ENCODE results near the gene ARHGEF11. TPM values are rescaled to one million over a fixed set of nuclear protein-coding genes. Genes with fewer than 3 reads are reported as not detected.

Gene ARHGEF11
- total RNA-seq, 1 donor from 2014 or later: 41.1 TPM

DNA sequence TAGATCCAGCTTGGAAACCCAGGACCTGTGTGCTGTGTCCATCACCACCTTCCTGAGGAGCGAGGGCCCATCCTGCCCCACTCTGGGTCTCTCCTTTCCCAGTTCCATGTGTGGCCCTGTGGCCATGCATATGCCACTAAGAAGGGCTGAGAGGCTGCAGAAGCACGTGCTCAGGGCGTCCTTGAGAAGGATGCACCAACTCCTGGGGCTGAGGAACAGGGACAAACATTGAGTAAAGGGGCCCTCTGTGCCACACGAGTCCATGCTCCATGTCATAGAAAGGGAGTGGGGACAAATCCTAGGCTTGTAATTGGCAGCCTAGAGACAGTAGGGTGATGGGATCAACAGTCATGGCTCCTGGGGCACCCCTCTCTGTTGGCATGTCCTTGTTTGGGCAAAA lies 45.6 kb upstream of the ARHGEF11 start:
- H3K9me3 ChIP-seq: no peaks in the 10 kb centered on the region
- ATAC-seq (no peak), DNase-seq (peak; percentile 38)
- TF ChIP-seq, protein P1, sequence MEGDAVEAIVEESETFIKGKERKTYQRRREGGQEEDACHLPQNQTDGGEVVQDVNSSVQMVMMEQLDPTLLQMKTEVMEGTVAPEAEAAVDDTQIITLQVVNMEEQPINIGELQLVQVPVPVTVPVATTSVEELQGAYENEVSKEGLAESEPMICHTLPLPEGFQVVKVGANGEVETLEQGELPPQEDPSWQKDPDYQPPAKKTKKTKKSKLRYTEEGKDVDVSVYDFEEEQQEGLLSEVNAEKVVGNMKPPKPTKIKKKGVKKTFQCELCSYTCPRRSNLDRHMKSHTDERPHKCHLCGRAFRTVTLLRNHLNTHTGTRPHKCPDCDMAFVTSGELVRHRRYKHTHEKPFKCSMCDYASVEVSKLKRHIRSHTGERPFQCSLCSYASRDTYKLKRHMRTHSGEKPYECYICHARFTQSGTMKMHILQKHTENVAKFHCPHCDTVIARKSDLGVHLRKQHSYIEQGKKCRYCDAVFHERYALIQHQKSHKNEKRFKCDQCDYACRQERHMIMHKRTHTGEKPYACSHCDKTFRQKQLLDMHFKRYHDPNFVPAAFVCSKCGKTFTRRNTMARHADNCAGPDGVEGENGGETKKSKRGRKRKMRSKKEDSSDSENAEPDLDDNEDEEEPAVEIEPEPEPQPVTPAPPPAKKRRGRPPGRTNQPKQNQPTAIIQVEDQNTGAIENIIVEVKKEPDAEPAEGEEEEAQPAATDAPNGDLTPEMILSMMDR (IDR thresholded peaks at IDR 0.05): no peak
- H3K4me1 ChIP-seq: peaks cover 7% of the 10 kb centered on the region
- no peaks in the 10 kb centered on the region for H3K27me3 ChIP-seq
- no peak overlapping the region for H3K27ac ChIP-seq
- H3K36me3 ChIP-seq: no peaks in the 10 kb centered on the region
- intact Hi-C loops (cut with DNase I): loop anchor here (2.0 kb wide), 1 partner anchor 66 kb away; no protein-coding TSS in a partner anchor
- no peak overlapping the region for H3K4me3 ChIP-seq

DNA sequence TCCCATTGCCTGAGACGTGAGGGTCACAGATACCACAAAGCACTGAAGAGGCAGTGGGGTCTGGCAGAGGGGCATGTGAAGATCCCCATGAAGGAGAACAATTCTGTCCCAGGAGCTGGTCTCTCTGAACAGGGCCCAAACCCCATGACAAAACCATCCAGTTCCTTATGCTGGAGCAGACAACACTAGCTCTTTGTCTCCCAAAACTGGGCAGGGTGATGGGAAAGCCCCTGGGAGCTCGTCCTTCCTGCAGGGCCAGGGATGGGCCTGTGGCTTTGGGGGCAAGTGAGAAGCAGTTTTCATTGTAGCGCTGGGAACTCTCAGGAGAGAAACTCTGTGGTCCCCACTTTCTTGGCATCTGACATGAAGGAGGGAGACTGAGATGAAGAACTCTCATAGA lies 45.2 kb upstream of the ARHGEF11 start:
- H3K4me1 ChIP-seq: peaks cover 7% of the 10 kb centered on the region
- H3K4me3 ChIP-seq: no peak overlapping the region
- peak; percentile 22 for DNase-seq
- H3K9me3 ChIP-seq: no peaks in the 10 kb centered on the region
- intact Hi-C loops (cut with DNase I): loop anchor here (2.0 kb wide), 1 partner anchor 66 kb away; no protein-coding TSS in a partner anchor
- TF ChIP-seq, protein P1 (IDR thresholded peaks at IDR 0.05): no peak
- no peak for ATAC-seq
- H3K36me3 ChIP-seq: no peaks in the 10 kb centered on the region
- no peaks in the 10 kb centered on the region for H3K27me3 ChIP-seq
- no peak overlapping the region for H3K27ac ChIP-seq

DNA sequence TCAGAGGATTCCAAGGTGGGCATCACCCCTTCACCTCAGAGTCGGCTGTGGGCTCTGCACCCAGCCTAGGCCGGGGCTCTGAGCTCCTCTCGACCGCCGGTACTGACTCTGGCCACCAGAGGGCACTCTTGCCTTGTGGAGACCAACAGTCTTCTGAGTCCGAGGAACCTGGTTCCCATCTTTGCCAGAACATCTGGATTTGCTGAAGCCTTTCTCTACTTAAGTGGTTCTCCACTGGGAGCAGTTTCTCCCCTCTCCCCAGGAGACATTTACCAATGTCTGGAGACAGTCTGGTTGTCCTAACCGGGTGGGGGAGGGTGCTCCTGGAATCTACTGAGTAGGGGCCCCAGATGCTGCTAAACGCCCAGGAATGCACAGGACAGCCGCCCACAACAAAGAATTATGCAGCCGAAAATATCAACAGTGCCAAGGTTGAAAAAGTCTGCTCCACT lies 44.7 kb upstream of the ARHGEF11 start:
- H3K27me3 ChIP-seq: no peaks in the 10 kb centered on the region
- no peaks in the 10 kb centered on the region for H3K9me3 ChIP-seq
- H3K36me3 ChIP-seq: no peaks in the 10 kb centered on the region
- DNase-seq: peak; percentile 90
- TF ChIP-seq, protein P1 (IDR thresholded peaks at IDR 0.05): peak; percentile 97
- no peak overlapping the region for H3K27ac ChIP-seq
- ATAC-seq: peak; percentile 94
- H3K4me3 ChIP-seq: no peak overlapping the region
- intact Hi-C loops (cut with DNase I): loop anchor here (2.0 kb wide), 1 partner anchor 67 kb away; no protein-coding TSS in a partner anchor
- H3K4me1 ChIP-seq: peaks cover 7% of the 10 kb centered on the region

DNA sequence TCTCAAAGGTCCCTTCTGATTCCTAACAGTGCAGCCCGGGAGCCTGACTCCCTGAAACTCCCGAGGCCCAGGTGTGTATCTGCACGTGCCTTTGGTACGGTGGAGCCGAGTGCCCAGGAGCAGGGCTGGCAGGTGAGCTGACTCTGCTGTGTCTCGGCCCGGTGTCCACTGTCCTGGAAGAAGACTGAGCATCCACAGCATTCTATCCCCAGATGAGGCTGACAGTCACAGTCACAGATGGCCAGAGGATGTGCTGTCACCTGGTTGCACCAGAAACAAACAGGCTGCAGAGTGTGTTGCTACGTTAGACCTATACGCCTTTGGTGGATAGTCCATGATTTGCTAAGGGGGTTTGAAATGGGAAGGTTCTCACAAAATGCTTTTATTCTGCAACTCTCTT lies 44.2 kb upstream of the ARHGEF11 start:
- intact Hi-C loops (cut with DNase I): loop anchor here (2.0 kb wide), 1 partner anchor 67 kb away; no protein-coding TSS in a partner anchor
- ATAC-seq: peak; percentile 3

DNA sequence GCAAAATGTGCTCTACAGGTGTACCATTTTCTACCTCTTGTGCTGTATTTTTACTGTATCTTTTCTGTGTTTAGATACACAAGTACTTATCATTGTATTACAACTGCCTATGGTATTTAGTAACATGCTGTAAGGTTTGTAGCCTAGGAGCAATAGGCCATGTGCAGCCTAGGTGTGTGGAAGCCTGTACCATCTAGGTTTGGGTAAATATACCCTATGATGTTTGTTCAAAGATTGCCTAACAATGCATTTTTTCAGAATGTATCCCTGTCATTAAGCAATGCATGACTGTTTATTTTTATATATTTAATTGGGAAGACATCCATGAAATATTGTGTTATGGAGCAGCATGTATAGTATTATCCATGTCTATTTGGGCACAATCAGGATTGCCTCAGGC lies 43.1 kb upstream of the ARHGEF11 start:
- intact Hi-C loops (cut with DNase I): no loop called here
- DNase-seq (no peak), ATAC-seq (no peak)
- Histone ChIP-seq H3K9me3 (no peaks in the 10 kb centered on the region), H3K27me3 (no peaks in the 10 kb centered on the region), H3K27ac (no peak overlapping the region), H3K4me3 (no peak overlapping the region), H3K4me1 (peaks cover 7% of the 10 kb centered on the region), H3K36me3 (no peaks in the 10 kb centered on the region)
- TF ChIP-seq, protein P1 (IDR thresholded peaks at IDR 0.05): no peak

More for the DNA sequence above, 44.2 kb upstream of the ARHGEF11 start:
- Histone ChIP-seq H3K4me3 (no peak overlapping the region), H3K36me3 (no peaks in the 10 kb centered on the region), H3K27ac (no peak overlapping the region), H3K27me3 (no peaks in the 10 kb centered on the region), H3K9me3 (no peaks in the 10 kb centered on the region), H3K4me1 (peaks cover 7% of the 10 kb centered on the region)
- DNase-seq: peak; percentile 46
- TF ChIP-seq, protein P1 (IDR thresholded peaks at IDR 0.05): no peak

DNA sequence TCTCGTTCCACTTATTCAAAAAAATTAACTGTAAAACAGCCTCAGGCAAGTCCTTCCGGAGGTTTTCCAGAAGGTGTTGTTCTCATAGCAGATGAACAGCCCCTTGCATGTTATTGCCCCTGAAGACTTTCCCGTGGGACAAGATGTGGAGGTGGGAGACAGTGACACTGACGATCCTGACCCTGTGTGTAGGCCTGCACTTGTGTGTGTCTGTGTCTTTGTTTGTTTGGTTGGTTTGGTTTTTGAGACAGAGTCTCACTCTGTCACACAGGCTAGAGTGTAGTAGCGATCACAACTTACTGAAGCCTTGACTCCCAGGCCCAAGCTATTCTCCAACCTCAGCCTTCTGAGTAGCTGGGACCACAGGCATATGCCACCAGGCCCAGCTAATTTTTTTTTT lies 41.5 kb upstream of the ARHGEF11 start:
- Histone ChIP-seq H3K4me3 (no peak overlapping the region), H3K9me3 (no peaks in the 10 kb centered on the region), H3K36me3 (no peaks in the 10 kb centered on the region), H3K27me3 (no peaks in the 10 kb centered on the region), H3K4me1 (peaks cover 4% of the 10 kb centered on the region), H3K27ac (no peak overlapping the region)
- ATAC-seq (no peak), DNase-seq (peak; percentile 7)
- intact Hi-C loops (cut with DNase I): no loop called here
- TF ChIP-seq, protein P1 (IDR thresholded peaks at IDR 0.05): no peak

Data from upper lobe of right lung (tissue), 1 donor.